Measurements from ENCODE around the gene LPAR1.
"Not testable (repeated sequence)": the region's sequence is repeated elsewhere in the genome, so short reads cannot be mapped to it uniquely, and the experiment has no call there.

Gene LPAR1, protein sequence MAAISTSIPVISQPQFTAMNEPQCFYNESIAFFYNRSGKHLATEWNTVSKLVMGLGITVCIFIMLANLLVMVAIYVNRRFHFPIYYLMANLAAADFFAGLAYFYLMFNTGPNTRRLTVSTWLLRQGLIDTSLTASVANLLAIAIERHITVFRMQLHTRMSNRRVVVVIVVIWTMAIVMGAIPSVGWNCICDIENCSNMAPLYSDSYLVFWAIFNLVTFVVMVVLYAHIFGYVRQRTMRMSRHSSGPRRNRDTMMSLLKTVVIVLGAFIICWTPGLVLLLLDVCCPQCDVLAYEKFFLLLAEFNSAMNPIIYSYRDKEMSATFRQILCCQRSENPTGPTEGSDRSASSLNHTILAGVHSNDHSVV

GRCh38 chr9:111038331-111039230 is at the start of gene LPAR1:
Gene LPAR1 (minus strand): TSS chr9:111038470. CDS start chr9:110972117, 66,353 bp downstream.
- DNase-seq, result no peak

- no peak for DNase-seq
Measured at GRCh38 chr9:111078391-111079038, 40.2 kb upstream of the LPAR1 start.

- DNase-seq, result no peak
Measured at GRCh38 chr9:111076519-111076918, 38.2 kb upstream of the LPAR1 start.

DNA sequence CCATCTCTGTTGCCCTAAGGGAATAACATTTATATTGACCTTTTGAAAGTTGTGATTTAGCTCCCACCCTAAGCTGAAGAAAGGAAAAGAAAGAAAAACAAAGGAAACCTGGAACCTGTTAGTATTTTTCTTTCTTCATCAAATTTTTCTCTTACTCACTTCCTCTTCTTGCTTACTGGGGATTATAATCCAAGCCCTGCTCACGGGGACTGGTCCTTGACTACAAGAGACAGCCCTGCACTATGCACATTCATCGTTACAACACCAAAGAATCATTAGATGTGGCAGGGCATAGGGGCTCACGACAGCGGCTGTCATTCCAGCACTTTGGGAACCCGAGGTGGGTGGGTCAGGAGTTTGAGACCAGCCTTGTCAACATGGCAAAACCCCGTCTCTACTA is 37.8 kb upstream of the LPAR1 start:
- no peak for DNase-seq

- no peak for DNase-seq
Measured at GRCh38 chr9:111074395-111074794, 36.1 kb upstream of the LPAR1 start.

GRCh38 chr9:111069183-111069582 is 30.9 kb upstream of the LPAR1 start:
- DNase-seq, result no peak

GRCh38 chr9:111068771-111069170 is 30.5 kb upstream of the LPAR1 start:
- DNase-seq, result no peak

DNA sequence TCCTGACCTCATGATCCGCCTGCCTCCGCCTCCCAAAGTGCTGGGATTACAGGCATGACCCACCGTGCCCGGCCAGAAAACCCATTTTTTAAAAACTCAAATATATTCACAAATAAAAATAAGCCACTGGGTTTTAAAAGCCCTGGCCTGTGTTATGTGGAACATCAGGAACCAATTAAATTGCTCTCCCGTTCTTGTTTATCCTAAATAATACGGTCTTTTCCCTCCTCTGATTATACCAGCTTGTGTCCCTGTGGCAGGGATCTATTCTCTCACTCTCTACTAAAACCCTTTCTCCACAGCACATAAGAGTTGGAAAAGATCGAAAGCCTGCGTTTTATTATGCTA is 30.1 kb upstream of the LPAR1 start:
- no peak for DNase-seq

- no peak for DNase-seq
Measured at GRCh38 chr9:111066468-111066867, 28.2 kb upstream of the LPAR1 start.

DNA sequence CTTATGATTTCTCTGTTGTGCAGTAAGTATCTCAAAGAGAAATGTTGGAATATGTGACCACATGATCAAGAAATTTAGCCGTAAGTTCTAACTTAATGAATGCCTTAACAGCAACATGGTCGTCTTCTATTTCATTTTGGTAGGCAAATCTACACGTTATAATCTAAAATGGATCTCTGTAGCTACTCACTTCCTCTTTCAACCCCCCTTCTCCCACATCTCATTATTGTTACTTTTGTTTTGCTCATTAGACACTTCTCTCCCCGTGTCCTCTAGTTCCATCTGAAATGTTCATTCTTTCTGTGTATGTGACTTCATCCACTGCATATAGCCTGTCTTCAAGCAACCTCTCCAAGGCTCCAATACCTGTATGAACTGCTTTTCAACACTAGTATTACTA is 27.1 kb upstream of the LPAR1 start:
- no peak for DNase-seq

GRCh38 chr9:111064160-111064837 is 26.0 kb upstream of the LPAR1 start:
- no peak for DNase-seq

DNA sequence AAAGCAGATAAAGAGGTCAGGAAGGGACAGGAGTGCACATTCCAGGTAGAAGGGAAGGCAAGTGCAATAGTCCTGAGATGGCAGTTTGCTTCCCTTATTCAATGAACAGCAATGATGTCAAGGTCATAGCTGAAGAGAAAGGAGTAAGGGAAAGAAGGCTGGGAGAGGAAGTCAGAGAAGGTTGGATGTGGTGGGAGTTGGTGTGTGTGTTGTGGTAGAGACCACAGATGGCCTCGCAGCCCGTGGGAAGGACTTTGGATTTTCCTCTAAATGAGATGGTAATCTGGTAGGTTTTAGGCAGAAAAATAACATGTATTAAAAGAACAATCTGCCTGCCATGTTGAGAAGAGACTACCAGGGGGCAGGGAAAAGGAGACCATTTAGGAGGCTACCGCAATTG is 25.1 kb upstream of the LPAR1 start:
- DNase-seq, result no peak

DNA sequence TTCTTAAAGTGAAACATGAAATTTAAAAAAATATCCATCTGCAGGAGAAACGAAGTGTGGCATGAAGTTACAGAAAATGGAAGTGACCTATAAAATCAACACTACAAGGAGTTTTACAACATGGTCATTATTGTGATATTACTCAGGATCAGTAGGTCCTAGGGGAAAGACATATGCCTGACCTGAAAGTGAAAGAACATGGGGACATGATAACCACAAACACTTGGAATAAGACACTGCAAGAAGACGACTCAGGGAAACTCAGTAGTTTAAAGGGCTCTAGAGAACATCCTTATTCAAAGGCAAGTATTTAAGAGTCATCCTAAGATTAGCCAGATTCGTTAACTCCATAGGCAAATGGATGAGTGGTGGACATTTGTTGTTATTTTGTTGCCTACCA is 19.9 kb upstream of the LPAR1 start:
- no peak for DNase-seq

DNA sequence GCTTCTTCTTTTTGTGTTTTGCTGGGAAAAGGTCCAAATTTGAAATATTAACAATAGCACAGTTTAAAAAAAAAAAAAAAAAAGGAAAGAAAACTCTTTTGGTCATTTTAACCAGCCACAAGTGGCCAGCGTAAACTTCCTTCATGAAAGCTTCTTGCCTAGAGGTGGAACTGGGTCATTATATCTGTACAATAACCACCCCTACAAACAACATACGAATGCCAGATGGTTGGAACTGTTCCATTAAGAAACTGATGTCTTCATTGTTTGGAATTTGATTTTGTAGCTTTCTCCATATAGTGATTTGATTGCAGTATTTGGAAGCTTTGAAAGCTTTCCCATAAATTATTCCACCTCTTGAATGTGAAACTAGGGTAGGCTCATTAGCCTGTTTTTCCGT is 18.3 kb upstream of the LPAR1 start:
- DNase-seq, result no peak

DNA sequence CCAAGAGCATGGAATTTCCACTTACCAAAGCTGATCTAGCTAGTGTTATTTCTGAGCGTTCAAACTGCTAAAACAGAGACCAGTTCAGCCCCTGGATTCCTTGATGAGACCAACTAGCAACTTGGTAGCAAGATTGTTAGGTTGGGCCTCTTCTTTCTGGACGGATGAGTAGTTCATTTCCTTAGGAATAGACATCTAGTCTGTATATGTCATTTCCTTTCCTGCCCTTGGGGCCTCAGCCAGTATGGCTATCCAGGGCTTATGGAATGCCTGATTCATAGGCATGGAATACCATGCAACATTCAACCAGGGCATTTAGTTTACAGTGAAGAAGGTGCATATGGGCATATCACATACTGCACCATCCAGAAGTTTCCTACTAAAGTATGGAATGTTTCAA is 14.5 kb upstream of the LPAR1 start:
- no peak for DNase-seq

GRCh38 chr9:111051400-111051799 is 13.1 kb upstream of the LPAR1 start:
- no peak for DNase-seq

GRCh38 chr9:111050819-111051218 is 12.5 kb upstream of the LPAR1 start:
- no peak for DNase-seq

DNA sequence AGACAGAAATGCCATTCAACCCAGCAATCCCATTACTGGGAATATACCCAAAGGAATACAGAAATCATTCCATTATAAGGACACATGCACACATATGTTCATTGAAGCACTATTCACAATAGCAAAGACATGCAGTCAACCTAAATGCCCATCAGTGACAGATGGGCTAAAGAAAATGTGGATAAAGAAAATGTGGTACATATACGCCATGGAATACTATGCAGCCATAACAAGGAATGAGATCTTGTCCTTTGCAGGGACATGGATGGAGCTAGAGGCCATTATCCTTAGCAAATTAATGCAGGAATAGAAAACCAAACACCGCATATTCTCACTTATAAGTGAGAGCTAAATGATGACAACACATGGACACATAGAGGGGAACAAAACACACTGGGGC is 9.0 kb upstream of the LPAR1 start:
- not testable (repeated sequence) for DNase-seq

GRCh38 chr9:111041902-111042301 is 3.6 kb upstream of the LPAR1 start:
- DNase-seq, result no peak

DNA sequence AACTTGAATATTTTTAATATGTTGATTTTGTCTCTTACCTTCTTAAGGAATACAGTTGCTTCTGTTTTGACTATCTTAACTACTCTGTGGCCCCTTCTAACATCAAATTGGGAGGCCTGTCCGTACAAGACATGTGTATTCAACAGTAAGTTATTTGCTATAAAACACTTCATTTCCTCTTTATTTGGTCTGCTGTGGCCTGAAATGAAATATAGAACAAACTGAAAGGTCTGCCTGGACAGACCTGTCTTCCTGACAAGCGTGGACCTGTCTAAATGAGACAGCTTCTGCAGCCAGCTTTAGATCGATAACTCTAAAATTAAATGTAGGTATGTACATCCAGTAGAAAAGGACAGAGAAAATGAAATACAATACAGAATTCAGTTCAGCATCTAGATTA is 2.2 kb upstream of the LPAR1 start:
- no peak for DNase-seq

DNA sequence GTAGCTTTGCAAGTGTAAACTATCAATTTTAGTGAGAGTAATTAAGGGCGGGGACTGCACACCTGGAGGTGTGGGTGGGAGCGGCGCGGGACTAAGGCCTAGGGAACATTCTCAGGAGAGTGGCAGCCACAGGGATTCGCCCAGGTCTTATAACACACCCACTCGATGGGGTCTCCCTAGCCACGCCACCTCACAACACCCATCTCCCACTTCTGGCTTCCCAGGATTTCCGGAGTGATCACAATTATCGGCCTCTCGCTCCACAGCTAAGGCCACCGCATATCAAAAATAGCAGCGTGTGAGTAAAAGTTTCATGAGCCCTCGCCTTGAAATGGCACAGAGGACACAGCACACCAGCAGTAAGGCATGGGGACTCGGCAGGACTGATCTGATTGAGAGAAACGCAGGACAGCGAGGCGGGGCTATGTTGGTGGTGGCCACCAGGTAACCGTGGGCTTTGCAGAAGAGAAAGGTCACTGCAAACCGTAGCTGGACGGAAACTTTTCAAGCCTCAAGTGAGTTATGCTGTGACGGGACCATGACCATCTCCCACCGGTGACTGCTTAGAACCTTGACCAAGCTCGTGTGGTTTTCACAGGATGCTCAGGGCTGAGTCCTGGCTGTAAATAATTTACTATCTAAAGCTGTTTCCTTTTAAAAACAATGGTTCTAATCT is 1.1 kb upstream of the LPAR1 start:
- no peak for DNase-seq

GRCh38 chr9:111037708-111038330 is 451 bp downstream of the LPAR1 start:
- DNase-seq, result no peak

Data from NCI-H446 (cell line).